MCF 10A (cell line): ENCODE data around the gene DNAJC6. TPM values are rescaled to one million over a fixed set of nuclear protein-coding genes. Genes with fewer than 3 reads are reported as not detected.

ENCODE experiments used
- BruUV-seq: library from RNA; stranded (reverse); fragments of 400-500 nt; replicated peaks from 2 replicates; lab custom pipeline; 2021; lab: Mats Ljungman, UMichigan
- CTCF ChIA-PET: fragments of 300-600 bp; sonication (Branson Sonifier 250); formaldehyde crosslinking; extraction: SDS; loops from one replicate; lab custom pipeline; 2021; ENCODE audit warnings: antibody characterized with exemption, inconsistent platforms; lab: Yijun Ruan, JAX
- POLR2A ChIA-PET: fragments of 300-600, 350-650 bp; sonication (Branson Sonifier 250); formaldehyde crosslinking; extraction: SDS; loops from one replicate; lab custom pipeline; 2020; ENCODE audit warnings: antibody characterized with exemption, inconsistent platforms; lab: Yijun Ruan, JAX
- DNase-seq: peaks from one replicate; pipeline ENCODE4 v3.0.0-alpha.2; 2018; ENCODE audit not compliant: unreplicated experiment
- H3K27ac Mint-ChIP-seq: one replicate; pipeline ENCODE4 v1.8.0; 2022; ENCODE audit warnings: mild to moderate bottlenecking, low read depth, mixed read lengths; ENCODE audit not compliant: unreplicated experiment
- H3K27me3 Mint-ChIP-seq: one replicate; pipeline ENCODE4 v1.8.0; 2022; ENCODE audit warnings: mixed read lengths; ENCODE audit not compliant: insufficient read depth, unreplicated experiment
- H3K36me3 Mint-ChIP-seq: one replicate; pipeline ENCODE4 v1.8.0; 2022; ENCODE audit warnings: mild to moderate bottlenecking, moderate library complexity, mixed read lengths; ENCODE audit not compliant: insufficient read depth, unreplicated experiment
- H3K4me1 Mint-ChIP-seq: one replicate; pipeline ENCODE4 v1.8.0; 2022; ENCODE audit warnings: mixed read lengths; ENCODE audit not compliant: insufficient read depth, unreplicated experiment
- H3K4me3 Mint-ChIP-seq: one replicate; pipeline ENCODE4 v1.8.0; 2022; ENCODE audit warnings: mild to moderate bottlenecking, moderate library complexity, mixed read lengths; ENCODE audit not compliant: unreplicated experiment
- H3K9me3 Mint-ChIP-seq: one replicate; pipeline ENCODE4 v1.8.0; 2022; ENCODE audit warnings: mixed read lengths; ENCODE audit not compliant: unreplicated experiment
- CTCF ChIP-seq: fragments of 200-600 bp; IDR thresholded peaks from one replicate; pipeline ENCODE4 v1.8.0; 2022; ENCODE audit warnings: antibody characterized with exemption, mild to moderate bottlenecking; ENCODE audit not compliant: unreplicated experiment
- intact Hi-C: fragments of 100-400 bp; cut with micrococcal nuclease; formaldehyde crosslinking; loops from 2 replicates; pipeline ENCODE4 v1.14.1; 2022
- total RNA-seq: library from RNA; stranded (reverse); gene quantifications from 2 replicates; pipeline ENCODE4 v1.2.3, GENCODE V29; 2022

The DNAJC6 gene
- total RNA-seq, 1 experiment from 2014 or later: 7.9 TPM

GRCh38 chr1:65425006-65425405 lies 115.7 kb downstream of the DNAJC6 start:
- no peak for DNase-seq

GRCh38 chr1:65425697-65426096 lies 116.4 kb downstream of the DNAJC6 start:
- intact Hi-C loops: loop anchor here (2.0 to 10.0 kb wide), 2 partner anchors 83 to 1509 kb away; no protein-coding TSS in a partner anchor
- H3K36me3 Mint-ChIP-seq: peaks cover 52% of the 10 kb centered on the region
- TF ChIP-seq CTCF: no peak
- H3K4me1 Mint-ChIP-seq: peaks cover 34% of the 10 kb centered on the region
- no TSS peak for BruUV-seq
- no peaks in the 10 kb centered on the region for H3K9me3 Mint-ChIP-seq
- peak; percentile 97 for DNase-seq
- POLR2A ChIA-PET: interaction anchor here (0.6 to 5.6 kb wide), 7 partner anchors 8 to 274 kb away, joined by 3 to 43 read pairs (median 3); no protein-coding TSS in a partner anchor
- CTCF ChIA-PET: interaction anchor here (0.7 to 1.3 kb wide), 4 partner anchors 31 to 362 kb away, joined by 3 to 7 read pairs (median 3); no protein-coding TSS in a partner anchor
- peak overlapping the region; percentile 38 for H3K4me3 Mint-ChIP-seq
- H3K27me3 Mint-ChIP-seq: no peaks in the 10 kb centered on the region
- peak overlapping the region; percentile 91 for H3K27ac Mint-ChIP-seq

More at GRCh38 chr1:65425006-65425405, 115.7 kb downstream of the DNAJC6 start:
- peak overlapping the region; percentile 38 for H3K4me3 Mint-ChIP-seq
- ChIA-PET CTCF (interaction anchor here (0.6 to 1.3 kb wide), 2 partner anchors 31 to 64 kb away, joined by 3 read pairs; no protein-coding TSS in a partner anchor), POLR2A (interaction anchor here (0.7 to 5.6 kb wide), 8 partner anchors 11 to 1499 kb away, joined by 3 to 43 read pairs (median 4); partner anchors contain the start of genes DNAI4 and MIER1)
- no peak for TF ChIP-seq CTCF
- peak overlapping the region; percentile 91 for H3K27ac Mint-ChIP-seq
- H3K27me3 Mint-ChIP-seq: no peaks in the 10 kb centered on the region
- H3K36me3 Mint-ChIP-seq: peaks cover 47% of the 10 kb centered on the region
- no TSS peak for BruUV-seq
- H3K4me1 Mint-ChIP-seq: peaks cover 28% of the 10 kb centered on the region
- intact Hi-C loops: loop anchor here (2.0 to 10.0 kb wide), 2 partner anchors 82 to 1510 kb away; no protein-coding TSS in a partner anchor
- no peaks in the 10 kb centered on the region for H3K9me3 Mint-ChIP-seq

DNA sequence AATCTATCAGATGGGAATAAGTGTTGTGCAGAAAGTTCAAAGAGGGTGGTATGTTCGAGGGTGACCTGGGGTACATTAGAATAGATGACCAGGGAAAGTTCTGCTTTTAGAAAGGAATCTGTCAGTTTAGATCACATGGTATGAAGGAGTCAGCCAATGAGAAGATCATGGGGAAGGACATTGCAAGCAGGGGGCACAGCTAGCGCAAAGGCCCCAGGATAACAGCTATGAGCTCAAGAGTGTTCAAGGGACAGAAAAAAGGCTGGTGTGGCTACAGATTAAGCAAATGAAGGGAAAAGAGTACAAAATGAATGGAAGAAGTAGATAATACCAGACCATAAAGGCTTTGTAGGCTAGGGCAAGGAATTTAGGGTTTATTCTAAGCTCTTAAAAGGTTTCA lies 119.7 kb downstream of the DNAJC6 start:
- Mint-ChIP-seq H3K27ac (peak overlapping the region; percentile 93), H3K36me3 (peaks cover 76% of the 10 kb centered on the region), H3K4me3 (no peak overlapping the region), H3K27me3 (no peaks in the 10 kb centered on the region), H3K9me3 (no peaks in the 10 kb centered on the region), H3K4me1 (peaks cover 42% of the 10 kb centered on the region)
- no TSS peak for BruUV-seq
- no peak for TF ChIP-seq CTCF
- POLR2A ChIA-PET: interaction anchor here (0.6 to 11.4 kb wide), 7 partner anchors 8 to 424 kb away, joined by 3 to 144 read pairs (median 4); partner anchors contain the start of genes LEPR and LEPROT
- intact Hi-C loops: loop anchor here (10.0 kb wide), 1 partner anchor 1506 kb away; no protein-coding TSS in a partner anchor
- DNase-seq: no peak
- CTCF ChIA-PET: interaction anchor here (0.7 to 4.0 kb wide), 4 partner anchors 9 to 258 kb away, joined by 3 to 42 read pairs (median 4); partner anchors contain the start of genes LEPR and LEPROT

DNA sequence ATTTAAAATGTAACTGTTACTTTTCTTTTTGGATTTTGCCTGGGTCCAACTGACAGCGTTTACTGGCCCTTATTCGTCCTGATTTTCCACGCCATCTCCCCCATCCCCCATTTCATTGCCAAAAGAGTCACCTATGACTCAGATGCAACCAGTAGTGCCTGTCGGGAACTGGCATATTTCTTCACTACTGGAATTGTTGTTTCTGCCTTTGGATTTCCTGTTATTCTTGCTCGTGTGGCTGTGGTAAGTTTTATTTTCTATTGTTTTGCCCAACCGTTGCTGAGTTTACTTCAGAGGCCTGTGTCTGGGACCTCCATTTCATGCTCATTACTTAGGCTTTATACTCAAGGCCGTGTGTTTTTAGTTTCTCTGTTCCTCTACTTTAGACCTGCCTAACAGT lies 120.5 kb downstream of the DNAJC6 start:
- H3K4me3 Mint-ChIP-seq: peak overlapping the region; percentile 76
- intact Hi-C loops: loop anchor here (5.0 to 10.0 kb wide), 3 partner anchors 193 to 1505 kb away; no protein-coding TSS in a partner anchor

More for the DNA sequence above, 120.5 kb downstream of the DNAJC6 start:
- BruUV-seq: no TSS peak
- Mint-ChIP-seq H3K4me1 (peaks cover 46% of the 10 kb centered on the region), H3K9me3 (no peaks in the 10 kb centered on the region), H3K27ac (peak overlapping the region; percentile 93), H3K36me3 (peaks cover 81% of the 10 kb centered on the region), H3K27me3 (no peaks in the 10 kb centered on the region)
- ChIA-PET CTCF (interaction anchor here (0.6 to 4.0 kb wide), 17 partner anchors 8 to 261 kb away, joined by 3 to 42 read pairs (median 4); partner anchors contain the start of genes LEPR and LEPROT), POLR2A (interaction anchor here (0.6 to 11.4 kb wide), 7 partner anchors 9 to 258 kb away, joined by 4 to 144 read pairs (median 7); partner anchors contain the start of genes DNAJC6, LEPR and LEPROT)
- peak; percentile 94 for DNase-seq
- no peak for TF ChIP-seq CTCF
